Esophagus muscularis mucosa (tissue), 4 donors: ENCODE data around the gene PKN1. TPM values are rescaled to one million over a fixed set of nuclear protein-coding genes. Genes with fewer than 3 reads are reported as not detected.

Experiments
- DNase-seq: peaks from one replicate; pipeline ENCODE4 v3.0.0-alpha.2; 2017; ENCODE audit errors: extremely low spot score
- H3K27ac ChIP-seq, 4 donors: fragments of 200-600 bp; sonication (generic); replicated peaks in 1 of 4; 1 replicate in 3 of 4; 2 replicates in 1 of 4; pipeline ENCODE4 v1.5.1; 2016 to 2019; ENCODE audit warnings: mild to moderate bottlenecking in 1 of 4
- H3K27me3 ChIP-seq, 4 donors: fragments of 200-600 bp; sonication (generic); one replicate each; pipeline versions ENCODE4 v1.5.1 to v1.6.0; 2016 to 2019
- H3K36me3 ChIP-seq, 4 donors: fragments of 200-600 bp; sonication (generic); one replicate each; pipeline ENCODE4 v1.5.1; 2016 to 2019
- H3K4me1 ChIP-seq, 4 donors: fragments of 200-600 bp; sonication (generic); one replicate each; pipeline ENCODE4 v1.5.1; 2016 to 2019
- H3K4me3 ChIP-seq, 4 donors: fragments of 200-600 bp; sonication (generic); 1 replicate in 2 of 4; 2 replicates in 2 of 4; pipeline ENCODE4 v1.5.1; 2016 to 2019; ENCODE audit warnings: mild to moderate bottlenecking in 4 of 4, moderate library complexity in 1 of 4
- H3K9me3 ChIP-seq, 4 donors: fragments of 200-600 bp; sonication (generic); 1 replicate in 3 of 4; 2 replicates in 1 of 4; pipeline ENCODE4 v1.5.1; 2016 to 2019
- EP300 ChIP-seq: sonication (generic); formaldehyde crosslinking; IDR thresholded peaks from one replicate; pipeline ENCODE4 v1.6.1; 2017; ENCODE audit warnings: antibody characterized with exemption
- POLR2A ChIP-seq: fragments of 450-650 bp; IDR thresholded peaks from one replicate; pipeline ENCODE4 v1.6.1; 2017; ENCODE audit warnings: antibody characterized with exemption, moderate library complexity, mild to moderate bottlenecking, low read depth
- POLR2AphosphoS5 ChIP-seq, 2 donors: sonication (generic); formaldehyde crosslinking; IDR thresholded peaks; one replicate each; pipeline ENCODE4 v1.6.1; 2017; ENCODE audit warnings: antibody characterized with exemption in 2 of 2
- WGBS: methylation state at CpG from one replicate; pipeline ENCODE4 v1.1.5; 2018; 5-methylcytosine and 5-hydroxymethylcytosine counted together
- intact Hi-C: fragments of 100-400 bp; cut with DNase I; formaldehyde crosslinking; loops from one replicate; pipeline ENCODE4 v1.15.1; 2023
- total RNA-seq, 4 donors: library from RNA; depleted of rRNA; stranded (reverse); fragments of >200 nt; gene quantifications; one replicate each; pipeline versions ENCODE4 v1.1.0 to v1.2.1, GENCODE V29; 2016
- TF ChIP-seq, protein P1 (sequence below), 3 experiments: fragments of 200-600 bp in 2 of 3; fragments of 450-650 bp in 1 of 3; sonication (generic) in 2 of 3; IDR thresholded peaks; one replicate each; pipeline ENCODE4 v1.5.1; 2017 to 2019; ENCODE audit warnings: antibody characterized with exemption in 3 of 3, mild to moderate bottlenecking in 2 of 3, moderate library complexity in 1 of 3

PKN1 gene
- total RNA-seq, 4 donors from 2014 or later = 120 to 233 (median 167) TPM

DNA sequence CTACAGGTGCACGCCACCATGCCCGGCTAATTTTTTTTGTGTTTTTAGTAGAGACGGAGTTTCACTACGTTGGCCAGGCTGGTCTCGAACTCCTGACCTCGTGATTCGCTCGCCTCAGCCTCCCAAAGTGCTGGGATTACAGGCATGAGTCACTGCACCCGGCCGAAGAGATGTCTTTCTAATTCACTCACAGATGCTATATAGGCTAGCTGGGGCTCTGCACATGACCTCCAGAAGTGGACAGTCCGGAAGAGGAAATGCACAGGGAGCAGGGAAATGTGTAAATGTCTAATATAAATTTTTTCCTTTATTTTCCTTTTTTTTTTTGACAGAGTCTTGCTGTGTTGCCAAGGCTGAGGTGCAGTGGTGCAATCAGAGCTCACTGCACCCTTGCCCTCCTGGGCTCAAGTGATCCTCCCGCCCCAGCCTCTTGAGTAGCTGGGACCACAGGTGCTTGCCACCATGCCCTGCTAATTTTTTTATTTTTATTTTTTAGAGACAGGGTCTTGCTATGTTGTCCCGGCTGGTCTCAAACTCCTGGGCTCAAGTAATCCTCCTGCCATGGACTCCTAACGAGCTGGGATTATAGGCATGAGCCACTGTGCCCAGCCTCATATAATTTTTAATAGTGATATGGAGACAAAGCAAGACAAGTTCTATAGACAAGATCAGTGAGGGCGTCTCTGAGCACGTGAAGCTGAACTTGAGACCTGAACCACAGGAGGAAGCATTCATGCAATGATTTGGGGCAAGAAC, 54.4 kb downstream of the PKN1 start:
- no peak overlapping the region for H3K27ac ChIP-seq
- DNase-seq = no peak
- no peak overlapping the region for H3K4me3 ChIP-seq
- peaks cover 10 to 89% (median 60%) of the 10 kb centered on the region in 4 donors for H3K36me3 ChIP-seq
- no peaks in the 10 kb centered on the region for H3K9me3 ChIP-seq
- intact Hi-C loops = no loop called here
- peaks cover 0 to 5% (median 1%) of the 10 kb centered on the region in 4 donors for H3K4me1 ChIP-seq
- H3K27me3 ChIP-seq = no peaks in the 10 kb centered on the region
- TF ChIP-seq, protein P1, sequence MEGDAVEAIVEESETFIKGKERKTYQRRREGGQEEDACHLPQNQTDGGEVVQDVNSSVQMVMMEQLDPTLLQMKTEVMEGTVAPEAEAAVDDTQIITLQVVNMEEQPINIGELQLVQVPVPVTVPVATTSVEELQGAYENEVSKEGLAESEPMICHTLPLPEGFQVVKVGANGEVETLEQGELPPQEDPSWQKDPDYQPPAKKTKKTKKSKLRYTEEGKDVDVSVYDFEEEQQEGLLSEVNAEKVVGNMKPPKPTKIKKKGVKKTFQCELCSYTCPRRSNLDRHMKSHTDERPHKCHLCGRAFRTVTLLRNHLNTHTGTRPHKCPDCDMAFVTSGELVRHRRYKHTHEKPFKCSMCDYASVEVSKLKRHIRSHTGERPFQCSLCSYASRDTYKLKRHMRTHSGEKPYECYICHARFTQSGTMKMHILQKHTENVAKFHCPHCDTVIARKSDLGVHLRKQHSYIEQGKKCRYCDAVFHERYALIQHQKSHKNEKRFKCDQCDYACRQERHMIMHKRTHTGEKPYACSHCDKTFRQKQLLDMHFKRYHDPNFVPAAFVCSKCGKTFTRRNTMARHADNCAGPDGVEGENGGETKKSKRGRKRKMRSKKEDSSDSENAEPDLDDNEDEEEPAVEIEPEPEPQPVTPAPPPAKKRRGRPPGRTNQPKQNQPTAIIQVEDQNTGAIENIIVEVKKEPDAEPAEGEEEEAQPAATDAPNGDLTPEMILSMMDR (IDR thresholded peaks at IDR 0.05) = no peak
- TF ChIP-seq POLR2AphosphoS5 (IDR thresholded peaks at IDR 0.05) (no peak), EP300 (no peak), POLR2A (no peak)
- 92% methylated on average over 14 of the region's 16 CpGs for WGBS

DNA sequence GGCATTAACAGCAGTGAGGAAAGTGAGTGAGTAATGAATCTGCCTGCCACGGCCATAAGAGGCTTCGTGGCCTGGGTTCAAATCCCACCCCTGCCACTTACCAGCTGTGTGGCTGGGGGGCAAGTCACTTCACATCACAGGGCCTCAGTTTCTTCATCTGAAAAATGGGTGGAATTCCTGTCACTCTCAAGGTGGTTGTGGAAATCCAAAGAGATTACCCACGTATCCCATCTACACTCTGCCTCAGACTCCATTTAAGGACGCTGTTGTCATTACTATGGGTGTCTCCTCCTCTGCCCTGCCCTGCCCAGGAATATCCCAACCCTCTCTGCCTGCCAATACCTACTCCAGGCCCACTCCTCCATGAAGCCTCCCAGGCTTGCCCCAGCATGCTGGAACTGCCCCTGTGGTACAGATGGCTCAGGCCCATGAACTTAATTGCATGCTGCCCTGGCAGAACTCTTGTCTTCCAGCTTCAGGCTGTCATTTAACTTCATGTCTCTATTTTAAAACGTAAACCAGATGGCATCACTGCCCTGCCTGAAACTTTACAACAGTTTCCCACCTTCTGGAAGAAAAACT, 59.7 kb downstream of the PKN1 start:
- no peak for TF ChIP-seq EP300
- TF ChIP-seq POLR2A = no peak
- TF ChIP-seq, protein P1 (IDR thresholded peaks at IDR 0.05) = no peak
- TF ChIP-seq POLR2AphosphoS5 (IDR thresholded peaks at IDR 0.05) = no peak
- intact Hi-C loops = no loop called here
- Histone ChIP-seq H3K36me3 (peaks cover 5 to 50% (median 41%) of the 10 kb centered on the region in 4 donors), H3K9me3 (no peaks in the 10 kb centered on the region), H3K27ac (no peak overlapping the region), H3K27me3 (no peaks in the 10 kb centered on the region), H3K4me3 (no peak overlapping the region), H3K4me1 (peaks cover 25 to 51% (median 37%) of the 10 kb centered on the region in 4 donors)
- no peak for DNase-seq
- WGBS = 79% methylated on average over 5 of the region's 5 CpGs

DNA sequence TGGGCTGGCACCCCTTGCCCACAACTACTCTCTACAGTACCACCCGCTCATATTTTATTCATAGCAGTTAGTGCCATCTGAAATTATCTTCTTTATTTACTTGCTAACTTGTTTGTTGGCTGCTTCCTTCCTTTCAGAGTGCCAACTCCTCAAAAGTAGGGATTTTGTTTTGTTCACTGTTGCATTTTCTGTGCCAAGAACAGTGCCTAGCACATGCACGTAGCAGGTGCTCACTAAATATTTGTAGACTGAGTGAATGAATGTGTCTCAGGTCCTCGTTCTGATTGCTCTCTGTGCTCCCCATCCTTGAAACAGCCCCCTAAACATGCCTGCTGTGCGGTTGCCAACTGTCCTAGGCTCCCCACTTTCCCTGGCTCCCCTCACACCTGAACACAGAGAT, 61.3 kb downstream of the PKN1 start:
- intact Hi-C loops = no loop called here
- H3K4me3 ChIP-seq = peak overlapping the region; percentile 83 to 92 (median 84)

DNA sequence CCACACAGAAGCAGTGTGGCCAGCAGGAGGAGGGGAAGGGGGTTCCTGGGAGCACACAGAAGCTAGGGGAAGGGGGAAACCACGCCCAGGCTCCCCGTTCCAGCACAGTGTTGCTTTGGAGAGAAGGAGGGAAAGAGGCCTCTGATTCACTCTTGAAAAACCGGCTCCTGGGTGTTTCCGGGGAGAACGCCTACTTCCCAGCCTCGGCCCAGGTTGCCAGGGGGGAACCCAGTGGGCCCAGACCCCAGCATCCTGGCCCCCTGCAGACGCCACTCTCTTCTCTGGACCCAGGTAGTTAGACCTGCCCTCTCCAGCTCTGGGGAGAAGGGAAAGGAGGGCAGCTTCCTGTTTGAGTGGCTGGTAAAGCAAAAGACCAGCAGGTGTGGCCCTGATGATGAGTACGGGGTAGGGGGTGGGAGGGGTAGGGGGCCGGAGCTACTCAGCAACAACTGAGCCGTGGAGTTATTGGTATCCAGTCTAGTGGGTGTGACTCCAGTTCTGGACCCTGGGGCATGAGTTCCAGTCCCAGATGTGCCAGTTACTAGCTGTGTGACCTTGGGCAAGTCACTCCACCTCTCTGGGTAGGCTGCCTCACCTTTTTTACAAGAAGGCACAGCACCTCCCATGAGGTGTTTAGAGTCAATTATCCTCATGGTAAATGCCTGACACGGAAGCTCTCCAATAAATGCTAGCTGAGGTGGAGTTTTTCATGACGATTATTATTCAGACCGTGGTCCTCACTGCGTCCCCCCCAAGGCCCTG, 62.0 kb downstream of the PKN1 start:
- 19% methylated on average over 9 of the region's 14 CpGs for WGBS
- intact Hi-C loops = no loop called here

More for the DNA sequence above, 61.3 kb downstream of the PKN1 start:
- H3K27me3 ChIP-seq = no peaks in the 10 kb centered on the region
- DNase-seq = no peak
- no peaks in the 10 kb centered on the region for H3K9me3 ChIP-seq
- TF ChIP-seq, protein P1 (IDR thresholded peaks at IDR 0.05) = no peak
- no peak for TF ChIP-seq POLR2A
- TF ChIP-seq EP300 = no peak
- TF ChIP-seq POLR2AphosphoS5 (IDR thresholded peaks at IDR 0.05) = no peak
- WGBS = 84% methylated on average over 4 of the region's 4 CpGs
- H3K36me3 ChIP-seq = peaks cover 5 to 34% (median 27%) of the 10 kb centered on the region in 4 donors
- H3K27ac ChIP-seq = peak overlapping the region; percentile 26 to 85 (median 82)
- H3K4me1 ChIP-seq = peaks cover 25 to 51% (median 42%) of the 10 kb centered on the region in 4 donors

More for the DNA sequence above, 62.0 kb downstream of the PKN1 start:
- Histone ChIP-seq H3K27me3 (no peaks in the 10 kb centered on the region), H3K36me3 (peaks cover 4 to 27% (median 23%) of the 10 kb centered on the region in 4 donors), H3K4me1 (peaks cover 25 to 51% (median 42%) of the 10 kb centered on the region in 4 donors), H3K4me3 (peak overlapping the region; percentile 83 to 92 (median 84)), H3K27ac (peak overlapping the region; percentile 79 to 85 (median 84)), H3K9me3 (no peaks in the 10 kb centered on the region)
- DNase-seq = no peak
- TF ChIP-seq POLR2AphosphoS5 (IDR thresholded peaks at IDR 0.05) = no peak
- TF ChIP-seq, protein P1 (IDR thresholded peaks at IDR 0.05) = no peak
- no peak for TF ChIP-seq EP300
- no peak for TF ChIP-seq POLR2A
